ENCODE results near the gene LDLRAD3. TPM values are rescaled to one million over a fixed set of nuclear protein-coding genes. Genes with fewer than 3 reads are reported as not detected.

LDLRAD3 gene
- total and polyA plus RNA-seq, 2 experiments from 2014 or later: 6.2 to 9.5 TPM

- no peak for TF ChIP-seq CTCF (IDR thresholded peaks at IDR 0.05; ENCODE audit: low read depth, low read length)
- H3K36me3 ChIP-seq: no peaks in the 10 kb centered on the region
- H3K9me3 ChIP-seq (ENCODE audit: low read depth): no peaks in the 10 kb centered on the region
- H3K4me3 ChIP-seq: no peak overlapping the region
- no peak overlapping the region for H3K27ac ChIP-seq
- no peaks in the 10 kb centered on the region for H3K27me3 ChIP-seq
- peaks cover 9% of the 10 kb centered on the region for H3K4me1 ChIP-seq (ENCODE audit: low read depth)
- DNase-seq (ENCODE audit: low read depth in 1 of 2, low spot score in 1 of 2): peak in 1 of 2 donors; percentile 9
These were observed 218.4 kb downstream of the LDLRAD3 start for GRCh38 chr11:36162006-36162882.

GRCh38 chr11:36162883-36163434, 219.1 kb downstream of the LDLRAD3 start:
- DNase-seq (ENCODE audit: low read depth in 1 of 2, low spot score in 1 of 2): peak in 1 of 2 donors; percentile 70
- Histone ChIP-seq H3K27ac (no peak overlapping the region), H3K9me3 (ENCODE audit: low read depth) (no peaks in the 10 kb centered on the region), H3K27me3 (no peaks in the 10 kb centered on the region), H3K36me3 (no peaks in the 10 kb centered on the region), H3K4me3 (no peak overlapping the region), H3K4me1 (ENCODE audit: low read depth) (peaks cover 9% of the 10 kb centered on the region)
- TF ChIP-seq CTCF (IDR thresholded peaks at IDR 0.05; ENCODE audit: low read depth, low read length): no peak

- H3K4me3 ChIP-seq: no peak overlapping the region
- peaks cover 9% of the 10 kb centered on the region for H3K4me1 ChIP-seq (ENCODE audit: low read depth)
- H3K36me3 ChIP-seq: no peaks in the 10 kb centered on the region
- no peak overlapping the region for H3K27ac ChIP-seq
- DNase-seq (ENCODE audit: low read depth in 1 of 2, low spot score in 1 of 2): no peak
- H3K9me3 ChIP-seq (ENCODE audit: low read depth): no peaks in the 10 kb centered on the region
- H3K27me3 ChIP-seq: no peaks in the 10 kb centered on the region
- TF ChIP-seq CTCF (IDR thresholded peaks at IDR 0.05; ENCODE audit: low read depth, low read length): no peak
These were observed 220.8 kb downstream of the LDLRAD3 start for GRCh38 chr11:36164506-36165250.

- Histone ChIP-seq H3K36me3 (no peaks in the 10 kb centered on the region), H3K4me1 (ENCODE audit: low read depth) (peaks cover 9% of the 10 kb centered on the region)
- DNase-seq (ENCODE audit: low read depth in 1 of 2, low spot score in 1 of 2): no peak
These were observed 221.9 kb downstream of the LDLRAD3 start for GRCh38 chr11:36165621-36166397.

More at GRCh38 chr11:36165621-36166397, 221.9 kb downstream of the LDLRAD3 start:
- H3K27ac ChIP-seq: no peak overlapping the region
- no peak overlapping the region for H3K4me3 ChIP-seq
- H3K9me3 ChIP-seq (ENCODE audit: low read depth): no peaks in the 10 kb centered on the region
- no peaks in the 10 kb centered on the region for H3K27me3 ChIP-seq
- no peak for TF ChIP-seq CTCF (IDR thresholded peaks at IDR 0.05; ENCODE audit: low read depth, low read length)
